Esophagus squamous epithelium (tissue), 4 donors: ENCODE results near the gene SLC25A34.

Experiments
- POLR2A ChIP-seq, 4 donors: fragments of 450-650 bp; IDR thresholded peaks; one replicate each; pipeline ENCODE4 v1.6.1; 2017; ENCODE audit warnings: antibody characterized with exemption in 4 of 4, mild to moderate bottlenecking in 4 of 4, moderate library complexity in 3 of 4
- TF ChIP-seq, protein P1 (sequence below), 6 experiments: fragments of 450-650 bp in 4 of 6; fragments of 200-600 bp in 2 of 6; sonication (generic) in 2 of 6; IDR thresholded peaks; one replicate each; pipeline ENCODE4 v1.5.1; 2016 to 2019; ENCODE audit warnings: antibody characterized with exemption in 6 of 6, mild to moderate bottlenecking in 4 of 6, moderate library complexity in 4 of 6

DNA sequence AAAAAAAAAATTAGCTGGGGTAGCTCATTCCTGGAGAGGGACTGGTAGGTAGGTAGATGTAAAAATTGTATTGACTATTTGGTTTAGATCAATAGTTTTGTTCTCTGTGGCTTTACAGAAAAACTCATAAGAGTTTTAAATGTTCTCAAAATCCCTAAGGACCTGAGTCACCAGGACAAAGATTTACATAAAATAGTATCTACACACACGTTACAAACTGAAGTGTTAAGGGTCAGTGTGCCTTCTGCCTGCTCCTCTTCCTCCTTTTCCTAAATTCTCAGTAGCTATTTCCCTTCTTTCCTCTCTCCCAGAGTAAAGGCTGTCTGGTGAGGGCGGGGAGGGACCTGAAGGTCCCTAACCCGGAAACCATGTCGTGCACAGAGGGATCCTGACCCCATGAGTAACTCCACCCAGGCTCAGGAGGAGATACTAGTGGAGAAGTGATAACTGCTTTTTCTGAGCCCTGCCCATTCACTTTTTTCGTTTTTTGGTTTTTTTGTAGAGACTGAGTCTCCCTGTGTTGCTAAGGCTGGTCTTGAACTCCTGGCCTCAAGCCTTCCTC, 43.9 kb upstream of the SLC25A34 start:
- TF ChIP-seq, protein P1, sequence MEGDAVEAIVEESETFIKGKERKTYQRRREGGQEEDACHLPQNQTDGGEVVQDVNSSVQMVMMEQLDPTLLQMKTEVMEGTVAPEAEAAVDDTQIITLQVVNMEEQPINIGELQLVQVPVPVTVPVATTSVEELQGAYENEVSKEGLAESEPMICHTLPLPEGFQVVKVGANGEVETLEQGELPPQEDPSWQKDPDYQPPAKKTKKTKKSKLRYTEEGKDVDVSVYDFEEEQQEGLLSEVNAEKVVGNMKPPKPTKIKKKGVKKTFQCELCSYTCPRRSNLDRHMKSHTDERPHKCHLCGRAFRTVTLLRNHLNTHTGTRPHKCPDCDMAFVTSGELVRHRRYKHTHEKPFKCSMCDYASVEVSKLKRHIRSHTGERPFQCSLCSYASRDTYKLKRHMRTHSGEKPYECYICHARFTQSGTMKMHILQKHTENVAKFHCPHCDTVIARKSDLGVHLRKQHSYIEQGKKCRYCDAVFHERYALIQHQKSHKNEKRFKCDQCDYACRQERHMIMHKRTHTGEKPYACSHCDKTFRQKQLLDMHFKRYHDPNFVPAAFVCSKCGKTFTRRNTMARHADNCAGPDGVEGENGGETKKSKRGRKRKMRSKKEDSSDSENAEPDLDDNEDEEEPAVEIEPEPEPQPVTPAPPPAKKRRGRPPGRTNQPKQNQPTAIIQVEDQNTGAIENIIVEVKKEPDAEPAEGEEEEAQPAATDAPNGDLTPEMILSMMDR (IDR thresholded peaks at IDR 0.05), result no peak
- TF ChIP-seq POLR2A (IDR thresholded peaks at IDR 0.05), result no peak
